Activated T-helper 2 cell treated with anti-CD3 and anti-CD28 coated beads, Interferon-gamma antibody, Interleukin-2, Interleukin-4, amounts not matched to agents 10 μg/mL and 5 μg/mL and 100 μg/mL, durations not matched to agents 14 hours and 24 hours and 36 hours (primary cell): Measurements from ENCODE around the gene FPR2. TPM values are rescaled to one million over a fixed set of nuclear protein-coding genes. Genes with fewer than 3 reads are reported as not detected.
"Not testable (repeated sequence)": the region's sequence is repeated elsewhere in the genome, so short reads cannot be mapped to it uniquely, and the experiment has no call there.

Experiments used
- DNase-seq: peaks from one replicate; pipeline ENCODE4 v3.0.0; 2021; ENCODE audit warnings: low spot score
- H3K27ac Mint-ChIP-seq: one replicate; pipeline ENCODE4 v1.8.0; 2021; ENCODE audit warnings: mixed read lengths
- H3K27me3 Mint-ChIP-seq: one replicate; pipeline ENCODE4 v1.8.0; 2021; ENCODE audit warnings: low read depth, mixed read lengths
- H3K36me3 Mint-ChIP-seq: one replicate; pipeline ENCODE4 v1.8.0; 2021; ENCODE audit warnings: low read depth, mixed read lengths
- H3K4me1 Mint-ChIP-seq: one replicate; pipeline ENCODE4 v1.8.0; 2021; ENCODE audit warnings: low read depth, mixed read lengths
- H3K4me3 Mint-ChIP-seq: one replicate; pipeline ENCODE4 v1.8.0; 2021; ENCODE audit warnings: low read depth, mild to moderate bottlenecking, moderate library complexity, mixed read lengths
- H3K9me3 Mint-ChIP-seq: one replicate; pipeline ENCODE4 v1.8.0; 2021; ENCODE audit warnings: mixed read lengths
- intact Hi-C: fragments of 100-400 bp; cut with micrococcal nuclease; formaldehyde crosslinking; loops from one replicate; pipeline ENCODE4 v1.15.1; 2023
- total RNA-seq: library from RNA; stranded (reverse); gene quantifications from 2 replicates; pipeline ENCODE4 v1.2.3, GENCODE V29; 2022

Gene FPR2
- total RNA-seq, 1 donor from 2014 or later, result not detected

DNA sequence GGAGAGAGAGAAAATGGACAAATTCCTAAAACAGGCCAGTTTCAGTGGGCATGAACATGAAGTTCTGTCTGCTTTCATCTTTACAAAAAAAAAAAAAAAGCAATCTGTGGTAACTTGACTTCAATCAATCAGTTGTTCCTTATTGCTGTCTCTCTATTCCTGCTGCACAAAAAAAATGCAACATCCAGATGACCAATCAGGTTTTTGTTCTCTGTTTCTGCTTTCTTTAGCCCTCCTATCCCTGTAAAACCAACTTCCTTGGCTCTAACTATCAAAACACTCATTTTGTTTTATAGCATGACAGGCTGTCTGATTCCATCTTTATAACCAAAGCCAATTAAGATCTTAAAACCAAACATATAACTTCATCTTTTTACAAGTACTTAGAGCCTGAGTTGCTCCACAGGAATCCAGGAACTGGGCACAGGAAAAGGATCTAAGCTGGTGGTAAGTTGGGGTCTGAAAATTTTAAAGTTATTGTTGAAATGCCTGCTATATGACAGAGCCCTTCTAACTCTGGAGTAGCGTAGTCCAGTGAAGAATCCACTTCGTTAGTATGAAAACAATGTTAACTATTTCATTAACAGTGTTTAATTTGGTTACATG lies 34.0 kb downstream of the FPR2 start, which contains the start of gene FPR3:
Gene FPR3, plus strand, starts transcription at position 273 of the 606 bp plus-strand sequence. CDS start 28,592 bp downstream, outside the sequence.
- no peak within 1 kb of the TSS for H3K4me3 Mint-ChIP-seq
- no peaks in the 10 kb centered on the region for H3K27me3 Mint-ChIP-seq
- intact Hi-C loops, result no loop called here
- H3K36me3 Mint-ChIP-seq, result no peaks in the 10 kb centered on the region
- H3K9me3 Mint-ChIP-seq, result peaks cover 58% of the 10 kb centered on the region
- no peak within 1 kb of the TSS for H3K27ac Mint-ChIP-seq
- no peaks in the 10 kb centered on the region for H3K4me1 Mint-ChIP-seq
- DNase-seq, result no peak

DNA sequence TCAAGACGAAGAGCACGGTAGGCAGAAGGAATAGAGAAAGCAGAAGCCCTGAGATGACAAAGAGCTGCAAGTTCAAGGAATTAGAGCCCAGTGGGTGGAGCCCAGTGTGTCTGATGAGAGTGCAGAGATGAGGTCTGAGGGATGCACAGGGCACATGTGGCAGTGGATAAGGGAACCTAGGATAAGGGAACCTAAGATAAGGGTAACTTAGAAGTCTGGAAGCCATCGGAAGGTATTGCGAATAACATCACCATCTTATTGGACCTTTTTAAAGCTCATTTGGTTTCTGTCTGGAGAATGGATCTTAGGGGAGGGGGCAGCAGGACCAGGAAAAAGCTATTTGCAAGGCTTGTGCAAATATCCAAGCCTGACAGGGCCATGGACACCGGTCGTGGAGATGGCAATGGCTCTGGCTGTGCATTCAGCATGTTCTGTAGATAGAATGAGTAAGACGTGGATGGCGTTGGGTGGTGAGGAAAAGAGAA lies 35.3 kb downstream of the FPR2 start:
- no peaks in the 10 kb centered on the region for H3K36me3 Mint-ChIP-seq
- H3K27ac Mint-ChIP-seq, result no peak overlapping the region
- DNase-seq, result no peak
- H3K4me1 Mint-ChIP-seq, result no peaks in the 10 kb centered on the region
- no peak overlapping the region for H3K4me3 Mint-ChIP-seq
- intact Hi-C loops, result no loop called here
- no peaks in the 10 kb centered on the region for H3K27me3 Mint-ChIP-seq
- H3K9me3 Mint-ChIP-seq, result peaks cover 60% of the 10 kb centered on the region

DNA sequence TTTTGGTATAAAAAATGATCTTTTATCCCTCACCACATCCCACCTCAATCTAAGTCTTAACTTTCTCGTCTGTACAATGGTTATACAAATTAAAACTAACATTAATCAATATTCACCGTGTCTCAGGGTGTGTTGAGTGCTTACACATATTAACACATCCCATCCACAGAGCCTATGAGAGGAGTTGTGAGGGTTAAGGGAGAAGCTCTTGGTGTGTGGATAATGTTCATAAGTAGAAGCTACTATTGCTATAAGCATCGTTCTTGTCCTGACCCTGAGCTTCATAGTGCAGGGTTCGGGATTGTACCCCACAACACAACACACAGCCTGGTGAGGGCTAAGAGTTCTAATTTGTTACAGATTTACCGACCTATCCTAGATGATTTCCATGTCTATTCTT lies 36.5 kb downstream of the FPR2 start:
- intact Hi-C loops, result no loop called here
- no peaks in the 10 kb centered on the region for H3K4me1 Mint-ChIP-seq
- H3K27me3 Mint-ChIP-seq, result no peaks in the 10 kb centered on the region
- no peak overlapping the region for H3K4me3 Mint-ChIP-seq
- DNase-seq, result no peak
- H3K36me3 Mint-ChIP-seq, result no peaks in the 10 kb centered on the region
- H3K27ac Mint-ChIP-seq, result no peak overlapping the region
- peaks cover 59% of the 10 kb centered on the region for H3K9me3 Mint-ChIP-seq

DNA sequence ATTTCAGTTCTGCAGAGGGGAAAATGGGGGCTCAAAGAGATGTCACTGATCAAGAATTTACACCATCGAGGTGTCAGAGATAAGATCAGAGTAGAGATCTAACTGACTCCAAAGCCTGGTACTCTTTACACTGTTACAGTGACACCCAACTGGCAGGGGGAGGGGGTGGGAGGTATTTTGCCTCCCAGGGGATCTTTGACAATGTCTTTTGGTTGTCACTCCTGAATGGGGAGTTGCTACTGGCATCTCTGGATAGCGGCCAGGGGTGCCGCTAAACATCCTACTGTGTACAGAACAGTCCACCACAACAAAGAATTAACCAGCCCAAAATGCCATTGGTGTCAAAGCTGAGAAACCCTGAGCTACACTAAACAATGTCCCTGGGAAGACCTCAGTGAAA lies 37.1 kb downstream of the FPR2 start:
- H3K27me3 Mint-ChIP-seq, result no peaks in the 10 kb centered on the region
- intact Hi-C loops, result no loop called here
- no peak for DNase-seq

DNA sequence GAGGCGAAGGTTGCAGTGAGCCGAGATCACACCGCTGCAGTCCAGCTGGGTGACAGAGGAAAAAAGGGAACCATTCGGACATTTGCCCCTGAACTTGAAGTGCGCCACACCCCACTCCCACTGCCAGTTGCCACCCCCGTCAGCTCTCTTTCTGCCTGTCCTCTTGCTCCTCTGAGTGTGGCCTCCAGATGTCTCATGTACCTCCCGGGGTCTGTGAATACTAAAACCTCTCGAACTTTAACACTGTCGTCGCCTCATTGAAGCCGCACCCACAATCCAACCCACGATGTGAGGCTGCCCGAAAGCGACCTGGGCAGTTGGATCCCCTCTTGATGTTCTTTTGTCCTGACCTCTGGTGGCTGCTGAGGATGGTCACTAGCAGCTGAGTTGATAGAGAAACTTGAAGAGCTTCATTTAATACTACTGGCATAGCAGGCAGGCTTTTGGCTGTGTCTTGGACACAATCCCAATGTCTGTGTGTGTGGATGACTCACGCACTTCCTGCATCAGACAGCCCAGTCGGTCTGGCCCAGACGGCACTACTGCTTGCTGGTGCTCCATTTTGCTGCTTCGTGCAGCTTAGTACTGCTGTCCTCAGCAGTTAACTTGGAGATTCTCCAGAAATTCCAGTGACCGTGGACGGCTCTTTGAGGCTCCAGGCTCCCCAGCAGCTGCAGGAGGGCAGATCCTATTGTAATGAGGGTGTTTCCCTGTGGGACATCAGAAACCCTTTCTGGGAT lies 38.2 kb downstream of the FPR2 start:
- Mint-ChIP-seq H3K27ac (no peak overlapping the region), H3K4me1 (no peaks in the 10 kb centered on the region), H3K9me3 (peaks cover 55% of the 10 kb centered on the region), H3K4me3 (no peak overlapping the region), H3K27me3 (no peaks in the 10 kb centered on the region), H3K36me3 (no peaks in the 10 kb centered on the region)
- DNase-seq, result no peak
- intact Hi-C loops, result no loop called here

More for the DNA sequence above, 37.1 kb downstream of the FPR2 start:
- Mint-ChIP-seq H3K4me1 (no peaks in the 10 kb centered on the region), H3K9me3 (peaks cover 57% of the 10 kb centered on the region), H3K36me3 (no peaks in the 10 kb centered on the region), H3K27ac (no peak overlapping the region), H3K4me3 (no peak overlapping the region)

DNA sequence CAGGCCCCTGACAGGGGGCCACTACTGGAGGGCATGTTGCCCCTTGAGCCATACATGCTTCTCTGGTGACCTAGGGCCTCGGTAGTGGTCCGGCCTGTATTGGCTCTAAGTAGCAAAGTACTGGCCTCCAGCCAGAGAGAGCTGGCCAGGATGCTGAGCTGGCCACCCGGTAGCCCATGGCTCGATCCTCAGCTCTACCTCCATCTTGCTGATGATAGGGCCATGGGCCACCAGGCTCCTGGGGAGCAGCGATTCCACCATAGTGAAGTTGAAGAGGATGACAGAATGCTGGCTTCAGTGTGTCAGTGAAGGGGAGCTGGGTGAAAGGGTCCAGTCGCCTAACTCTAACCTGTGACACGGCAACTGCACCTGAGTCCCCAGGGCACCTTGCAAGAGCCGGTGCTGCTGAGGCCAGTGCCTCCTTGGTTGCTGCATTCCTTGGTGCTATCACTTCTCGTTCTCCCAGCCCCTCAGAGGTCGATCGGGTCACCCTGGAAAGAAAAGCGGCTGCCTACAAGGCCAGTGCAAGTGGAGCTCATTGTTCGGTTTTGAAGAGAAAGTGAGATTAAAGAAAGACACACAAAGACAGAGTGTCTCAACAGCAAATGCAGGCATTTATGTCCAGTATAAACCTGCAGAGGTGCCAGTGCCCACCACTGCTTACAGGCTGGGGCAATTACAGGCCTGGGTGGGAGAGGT lies 38.9 kb downstream of the FPR2 start:
- Mint-ChIP-seq H3K4me3 (no peak overlapping the region), H3K9me3 (peaks cover 54% of the 10 kb centered on the region), H3K27ac (no peak overlapping the region), H3K27me3 (no peaks in the 10 kb centered on the region), H3K4me1 (no peaks in the 10 kb centered on the region), H3K36me3 (no peaks in the 10 kb centered on the region)
- intact Hi-C loops, result no loop called here
- no peak for DNase-seq

DNA sequence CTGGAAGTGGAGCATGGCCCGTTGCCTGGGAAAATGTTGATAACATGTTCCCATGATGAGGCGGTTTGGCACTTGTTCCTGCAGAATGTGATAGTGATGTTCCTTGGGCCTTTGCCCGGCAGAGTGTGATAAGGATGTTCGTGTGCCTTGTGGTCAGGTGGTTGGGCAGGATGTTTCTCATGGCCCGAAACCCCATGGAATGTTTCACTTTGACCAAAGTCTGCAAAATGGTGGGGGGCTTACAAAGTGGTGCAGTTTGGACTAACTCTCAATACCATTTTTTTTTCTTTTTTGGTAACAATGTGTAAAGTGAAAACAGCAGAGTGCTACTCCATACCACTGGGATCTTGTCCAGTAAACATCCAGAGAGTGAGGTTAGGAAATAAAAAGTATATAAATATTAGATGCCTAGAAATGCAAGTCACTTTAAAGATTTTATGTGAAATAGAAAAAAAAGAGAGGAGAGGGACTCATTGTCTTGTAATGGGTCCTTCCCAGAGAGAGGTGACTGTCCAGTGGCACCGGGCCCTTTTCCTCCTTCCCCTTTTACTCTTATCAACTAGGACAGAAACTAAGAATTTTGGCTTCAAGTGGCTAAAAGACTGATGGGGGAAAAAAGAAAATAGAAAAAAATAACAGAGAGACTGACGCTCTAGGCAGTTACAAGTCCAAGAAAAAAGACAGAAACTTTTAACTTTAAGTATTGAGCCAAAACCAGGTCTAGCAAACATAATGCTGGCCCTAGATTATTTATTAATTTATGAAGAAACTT lies 39.7 kb downstream of the FPR2 start:
- DNase-seq, result no peak
- no peaks in the 10 kb centered on the region for H3K36me3 Mint-ChIP-seq
- no peak overlapping the region for H3K27ac Mint-ChIP-seq
- H3K9me3 Mint-ChIP-seq, result peaks cover 51% of the 10 kb centered on the region
- no peak overlapping the region for H3K4me3 Mint-ChIP-seq
- intact Hi-C loops, result no loop called here
- H3K27me3 Mint-ChIP-seq, result no peaks in the 10 kb centered on the region
- H3K4me1 Mint-ChIP-seq, result no peaks in the 10 kb centered on the region

DNA sequence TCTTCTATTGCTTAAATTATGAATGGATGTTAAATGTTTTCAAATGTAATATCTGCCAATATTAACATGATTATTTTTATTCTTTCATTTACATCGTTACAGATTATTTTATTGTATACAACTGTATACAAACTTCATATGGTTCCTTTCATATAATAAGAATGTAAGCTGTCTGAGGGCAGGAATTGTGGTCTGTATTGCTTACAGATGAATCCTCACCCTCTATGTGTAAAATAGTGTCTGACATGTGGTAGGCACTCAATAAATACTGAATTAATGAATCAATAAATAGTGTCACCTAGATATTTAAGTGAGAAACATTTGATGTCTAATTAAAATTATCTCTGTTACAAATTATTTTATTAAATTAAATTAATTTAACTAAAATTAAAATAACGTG lies 41.8 kb downstream of the FPR2 start:
- no peaks in the 10 kb centered on the region for H3K27me3 Mint-ChIP-seq
- DNase-seq, result no peak
- H3K36me3 Mint-ChIP-seq, result no peaks in the 10 kb centered on the region
- H3K27ac Mint-ChIP-seq, result no peak overlapping the region
- H3K4me3 Mint-ChIP-seq, result no peak overlapping the region
- H3K4me1 Mint-ChIP-seq, result no peaks in the 10 kb centered on the region
- H3K9me3 Mint-ChIP-seq, result peaks cover 53% of the 10 kb centered on the region
- intact Hi-C loops, result no loop called here

DNA sequence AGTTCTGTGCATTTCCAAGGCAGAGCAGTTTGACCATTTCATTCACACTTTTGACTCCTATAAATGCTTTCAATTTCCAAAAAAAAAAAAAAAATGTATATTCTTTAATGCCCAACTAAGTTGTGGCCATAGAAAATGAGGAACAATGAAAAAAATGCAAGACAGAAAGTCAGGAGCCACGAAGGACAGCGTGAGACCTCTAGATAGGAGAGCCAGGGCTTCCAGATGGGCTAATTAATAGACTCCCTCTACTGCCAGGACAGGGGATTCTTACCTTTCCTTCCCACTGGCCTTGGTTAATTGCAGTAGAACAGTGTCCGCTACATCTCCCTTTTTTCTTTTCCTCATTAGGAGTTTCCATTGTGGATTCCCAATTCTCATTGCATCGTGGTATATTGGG lies 42.5 kb downstream of the FPR2 start:
- Mint-ChIP-seq H3K4me1 (no peaks in the 10 kb centered on the region), H3K27me3 (no peaks in the 10 kb centered on the region), H3K36me3 (no peaks in the 10 kb centered on the region), H3K27ac (no peak overlapping the region), H3K9me3 (peaks cover 54% of the 10 kb centered on the region), H3K4me3 (no peak overlapping the region)
- DNase-seq, result no peak
- intact Hi-C loops, result no loop called here

DNA sequence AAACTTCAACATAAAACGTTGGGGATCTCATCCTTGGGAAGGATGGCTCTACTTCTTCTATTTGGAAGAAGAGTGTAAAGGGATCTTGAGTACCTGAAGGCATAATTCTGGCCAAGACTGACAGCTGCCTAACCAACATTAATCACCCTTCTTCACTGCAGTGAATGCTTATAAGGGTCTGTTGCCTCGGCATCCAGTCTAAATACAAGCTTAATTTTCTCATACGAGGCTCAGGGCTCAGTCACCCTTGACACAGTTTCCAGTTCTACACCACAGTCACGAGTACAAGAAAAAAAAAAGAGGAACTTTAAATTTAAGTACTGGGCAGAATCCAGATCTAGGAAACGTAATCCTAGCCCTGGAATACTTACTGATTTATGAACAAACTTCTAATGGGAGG lies 43.0 kb downstream of the FPR2 start:
- Mint-ChIP-seq H3K9me3 (peaks cover 55% of the 10 kb centered on the region), H3K36me3 (no peaks in the 10 kb centered on the region), H3K4me3 (no peak overlapping the region), H3K27ac (no peak overlapping the region), H3K4me1 (no peaks in the 10 kb centered on the region), H3K27me3 (no peaks in the 10 kb centered on the region)
- DNase-seq, result no peak
- intact Hi-C loops, result no loop called here

DNA sequence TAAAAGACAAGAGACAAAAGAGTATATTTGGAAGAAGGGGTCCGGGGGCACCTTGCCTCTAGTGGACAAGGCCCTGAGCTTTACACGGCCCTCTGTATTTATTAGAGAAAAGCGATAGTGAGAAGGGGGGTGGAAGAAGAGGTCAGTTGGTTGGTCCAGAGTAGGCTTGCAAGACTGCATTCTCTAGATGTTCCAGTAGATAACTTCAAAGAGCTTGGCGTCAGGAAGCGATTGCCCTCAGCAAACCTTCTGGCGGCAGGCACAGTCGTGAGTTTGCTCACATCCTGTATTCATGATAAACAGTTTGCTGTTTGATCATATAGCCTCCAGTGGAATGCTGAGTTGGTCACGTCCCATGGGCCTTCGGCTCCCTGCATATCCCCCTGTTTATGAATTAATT lies 43.8 kb downstream of the FPR2 start:
- DNase-seq, H3K27me3 Mint-ChIP-seq, H3K27ac Mint-ChIP-seq, H3K4me1 Mint-ChIP-seq, H3K36me3 Mint-ChIP-seq, H3K4me3 Mint-ChIP-seq, intact Hi-C loops: not testable (repeated sequence)
- H3K9me3 Mint-ChIP-seq, result peaks cover 55% of the 10 kb centered on the region

DNA sequence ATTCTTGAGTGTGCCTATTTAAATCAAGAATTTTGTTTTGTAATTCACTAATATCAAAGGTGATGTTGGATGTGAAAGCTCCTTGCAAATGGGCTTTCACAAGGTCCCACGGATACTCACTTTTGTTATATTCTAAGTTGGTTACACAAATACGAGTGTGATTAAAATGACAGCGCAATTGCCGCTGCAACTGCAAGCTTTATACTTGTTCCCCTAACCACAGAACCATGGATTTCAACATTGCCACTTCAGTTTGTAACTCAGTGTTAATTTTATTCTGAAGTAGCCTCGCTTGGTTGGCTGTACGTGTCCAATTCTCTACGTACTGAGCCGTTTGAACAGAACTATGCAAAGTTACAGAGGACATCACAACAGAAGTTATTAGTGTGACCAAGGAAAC lies 44.4 kb downstream of the FPR2 start:
- H3K4me3 Mint-ChIP-seq, H3K36me3 Mint-ChIP-seq, H3K27ac Mint-ChIP-seq, intact Hi-C loops, DNase-seq, H3K27me3 Mint-ChIP-seq, H3K4me1 Mint-ChIP-seq: not testable (repeated sequence)
- H3K9me3 Mint-ChIP-seq, result peaks cover 53% of the 10 kb centered on the region
